Left lung (tissue), 10 donors: Measurements from ENCODE around the gene PLTP. TPM values are rescaled to one million over a fixed set of nuclear protein-coding genes. Genes with fewer than 3 reads are reported as not detected.
"Not testable (repeated sequence)": the region's sequence is repeated elsewhere in the genome, so short reads cannot be mapped to it uniquely, and the experiment has no call there.

Experiments used
- ATAC-seq: fragments of 200-7000 bp; cut with Tn5 transposase; one replicate; pipeline ENCODE4 v1.9.1; 2020; ENCODE audit warnings: moderate library complexity
- DNase-seq, 4 donors: peaks; one replicate each; pipeline ENCODE4 v3.0.0-alpha.2; 2013 to 2020
- H3K27ac ChIP-seq, 2 donors: fragments of 200-600 bp; sonication (generic) in 1 of 2; one replicate each; pipeline versions ENCODE4 v1.5.0 to v1.8.0; 2020 to 2021
- H3K27me3 ChIP-seq, 2 donors: fragments of 200-600 bp; sonication (generic) in 1 of 2; one replicate each; pipeline versions ENCODE4 v1.5.0 to v1.8.0; 2020 to 2021
- H3K36me3 ChIP-seq, 2 donors: fragments of 200-600 bp; sonication (generic) in 1 of 2; one replicate each; pipeline versions ENCODE4 v1.5.0 to v1.8.0; 2020 to 2021
- H3K4me1 ChIP-seq, 2 donors: fragments of 200-600 bp; one replicate each; pipeline ENCODE4 v1.8.0; 2021
- H3K4me3 ChIP-seq, 2 donors: fragments of 200-600 bp; sonication (generic) in 1 of 2; one replicate each; pipeline versions ENCODE4 v1.5.0 to v1.8.0; 2020 to 2021; ENCODE audit warnings: mild to moderate bottlenecking in 1 of 2
- H3K9me3 ChIP-seq, 2 donors: fragments of 200-600 bp; sonication (generic) in 1 of 2; one replicate each; pipeline versions ENCODE4 v1.5.0 to v1.8.0; 2020 to 2021
- intact Hi-C, 2 donors: fragments of 100-400 bp; cut with DNase I; formaldehyde crosslinking; loops; one replicate each; pipeline versions ENCODE4 v1.11.2 to v1.14.2; 2022
- polyA plus RNA-seq, 6 donors: library from polyadenylated mRNA; unstranded; fragments of 120-200 nt; gene quantifications; one replicate each; pipeline ENCODE4 v1.2.1, GENCODE V29; 2013; ENCODE audit not compliant: insufficient read length in 6 of 6
- total RNA-seq, 2 donors: library from RNA; stranded (reverse); fragmentation: NEBNext Ultra II Directional; extraction: Animal tissue kit (Norgen Biotek cat#: 25700); gene quantifications; one replicate each; pipeline ENCODE4 v1.2.1, GENCODE V29; 2021
- TF ChIP-seq, protein P1 (sequence below), 2 donors: fragments of 200-600 bp; sonication (generic) in 1 of 2; IDR thresholded peaks; one replicate each; pipeline versions ENCODE4 v1.5.0 to v1.8.0; 2021; ENCODE audit warnings: antibody characterized with exemption in 2 of 2
- donor health status: DM: no; HTN: yes; CAD: no.
- donor health status: DM: no; HTN: no; CAD: no.

The PLTP gene
- total and polyA plus RNA-seq, 8 donors: 42.6 to 172 (median 58.2) TPM

DNA sequence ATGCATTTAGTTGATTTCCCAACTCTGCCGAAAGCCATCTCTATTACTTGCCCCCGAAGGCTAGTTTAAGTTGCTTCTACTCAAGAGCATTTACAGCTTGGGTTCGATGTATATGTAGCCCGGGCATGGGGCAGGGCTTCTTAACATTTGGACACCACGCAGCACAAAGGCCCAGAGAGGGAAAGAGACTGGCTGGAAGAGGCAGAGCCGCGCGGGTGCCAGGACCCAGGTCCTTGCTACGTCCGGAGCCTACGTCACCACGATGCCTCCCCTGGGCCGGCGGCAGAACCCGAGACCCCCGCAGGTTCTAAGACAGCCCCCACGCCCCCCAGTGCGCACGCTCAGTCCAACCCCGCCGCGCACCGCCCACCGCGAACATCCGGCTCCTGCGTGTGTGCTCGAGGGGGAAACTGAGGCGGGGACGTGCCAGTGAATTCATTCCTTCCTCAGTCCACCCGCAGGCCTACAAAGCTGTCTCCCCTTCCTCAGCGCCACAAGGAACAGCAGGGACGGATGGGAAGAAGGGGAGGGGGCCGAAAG, 22.2 kb upstream of the PLTP start:
- no peaks in the 10 kb centered on the region for H3K9me3 ChIP-seq
- DNase-seq (peak in 3 of 4 donors; percentile 73 to 90 (median 76)), ATAC-seq (peak; percentile 27)
- H3K27ac ChIP-seq: peak overlapping the region; percentile 100
- intact Hi-C loops: no loop called here
- H3K36me3 ChIP-seq: peaks cover 0 to 24% of the 10 kb centered on the region in 2 donors
- peak overlapping the region; percentile 95 to 99 for H3K4me3 ChIP-seq
- no peaks in the 10 kb centered on the region for H3K27me3 ChIP-seq
- peaks cover 5 to 32% of the 10 kb centered on the region in 2 donors for H3K4me1 ChIP-seq
- TF ChIP-seq, protein P1, sequence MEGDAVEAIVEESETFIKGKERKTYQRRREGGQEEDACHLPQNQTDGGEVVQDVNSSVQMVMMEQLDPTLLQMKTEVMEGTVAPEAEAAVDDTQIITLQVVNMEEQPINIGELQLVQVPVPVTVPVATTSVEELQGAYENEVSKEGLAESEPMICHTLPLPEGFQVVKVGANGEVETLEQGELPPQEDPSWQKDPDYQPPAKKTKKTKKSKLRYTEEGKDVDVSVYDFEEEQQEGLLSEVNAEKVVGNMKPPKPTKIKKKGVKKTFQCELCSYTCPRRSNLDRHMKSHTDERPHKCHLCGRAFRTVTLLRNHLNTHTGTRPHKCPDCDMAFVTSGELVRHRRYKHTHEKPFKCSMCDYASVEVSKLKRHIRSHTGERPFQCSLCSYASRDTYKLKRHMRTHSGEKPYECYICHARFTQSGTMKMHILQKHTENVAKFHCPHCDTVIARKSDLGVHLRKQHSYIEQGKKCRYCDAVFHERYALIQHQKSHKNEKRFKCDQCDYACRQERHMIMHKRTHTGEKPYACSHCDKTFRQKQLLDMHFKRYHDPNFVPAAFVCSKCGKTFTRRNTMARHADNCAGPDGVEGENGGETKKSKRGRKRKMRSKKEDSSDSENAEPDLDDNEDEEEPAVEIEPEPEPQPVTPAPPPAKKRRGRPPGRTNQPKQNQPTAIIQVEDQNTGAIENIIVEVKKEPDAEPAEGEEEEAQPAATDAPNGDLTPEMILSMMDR (IDR thresholded peaks at IDR 0.05): no peak

DNA sequence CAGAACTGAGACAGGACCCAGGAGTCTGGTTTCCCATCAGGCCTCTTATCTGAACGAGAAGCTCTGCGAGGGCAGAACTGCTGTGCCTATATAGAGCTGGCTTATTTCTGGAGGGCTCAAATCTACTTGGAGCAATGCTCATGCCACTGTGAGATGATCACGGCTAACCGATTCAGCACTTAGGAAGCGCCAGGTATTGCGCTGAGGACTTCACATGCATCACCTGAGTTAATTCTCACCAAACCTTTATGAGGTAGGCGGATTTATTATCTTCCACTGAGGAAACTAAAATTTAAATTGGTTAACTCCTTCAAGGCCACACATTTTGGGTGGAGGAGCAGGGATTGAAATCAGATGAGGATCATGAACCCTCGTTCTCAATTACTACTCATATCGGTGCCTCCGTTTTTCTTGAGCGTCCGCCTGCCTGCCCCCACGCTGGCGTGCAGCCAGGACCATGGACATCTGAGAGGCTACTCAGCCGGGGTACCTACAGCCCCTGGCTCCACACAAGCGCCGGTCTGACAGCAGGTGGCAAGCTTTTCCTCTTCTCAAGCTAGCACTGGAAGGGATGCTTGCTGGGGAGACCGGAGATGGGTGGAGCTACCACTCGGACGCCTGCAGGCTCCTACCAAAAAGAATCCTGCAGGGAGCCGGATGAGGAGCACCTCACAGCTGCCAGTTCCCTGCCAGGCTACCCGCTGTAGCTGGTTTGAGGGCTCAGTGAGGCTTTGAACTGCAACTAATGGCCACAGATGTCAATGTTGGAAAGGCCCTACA, 21.5 kb upstream of the PLTP start:
- H3K9me3 ChIP-seq: no peaks in the 10 kb centered on the region
- peaks cover 0 to 17% of the 10 kb centered on the region in 2 donors for H3K36me3 ChIP-seq
- intact Hi-C loops: no loop called here
- ATAC-seq (peak; percentile 54), DNase-seq (peak; percentile 38 to 85 (median 74))
- peak overlapping the region; percentile 95 to 99 for H3K4me3 ChIP-seq
- peaks cover 5 to 32% of the 10 kb centered on the region in 2 donors for H3K4me1 ChIP-seq
- TF ChIP-seq, protein P1 (IDR thresholded peaks at IDR 0.05): peak; percentile 16 to 17
- peak overlapping the region; percentile 100 for H3K27ac ChIP-seq
- no peaks in the 10 kb centered on the region for H3K27me3 ChIP-seq

DNA sequence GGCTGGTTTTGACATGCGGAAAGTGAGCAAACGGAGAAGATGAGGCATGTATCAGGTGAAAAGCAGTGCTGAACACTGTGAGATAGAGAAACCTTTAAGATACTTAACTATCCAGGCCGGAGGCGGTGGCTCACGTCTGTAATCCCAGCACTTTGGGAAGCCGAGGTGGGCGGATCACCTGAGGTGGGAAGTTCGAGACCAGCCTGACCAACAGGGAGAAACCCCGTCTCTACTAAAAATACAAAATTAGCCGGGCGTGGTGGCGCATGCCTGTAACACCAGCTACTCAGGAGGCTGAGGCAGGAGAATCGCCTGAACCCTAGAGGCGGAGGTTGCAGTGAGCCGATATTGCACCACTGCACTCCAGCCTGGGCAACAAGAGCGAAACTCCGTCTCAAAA, 19.7 kb upstream of the PLTP start:
- H3K4me3 ChIP-seq, ATAC-seq, DNase-seq, H3K36me3 ChIP-seq, intact Hi-C loops, H3K27me3 ChIP-seq, H3K9me3 ChIP-seq, H3K27ac ChIP-seq: not testable (repeated sequence)
- H3K4me1 ChIP-seq: peaks cover 5 to 25% of the 10 kb centered on the region in 2 donors

DNA sequence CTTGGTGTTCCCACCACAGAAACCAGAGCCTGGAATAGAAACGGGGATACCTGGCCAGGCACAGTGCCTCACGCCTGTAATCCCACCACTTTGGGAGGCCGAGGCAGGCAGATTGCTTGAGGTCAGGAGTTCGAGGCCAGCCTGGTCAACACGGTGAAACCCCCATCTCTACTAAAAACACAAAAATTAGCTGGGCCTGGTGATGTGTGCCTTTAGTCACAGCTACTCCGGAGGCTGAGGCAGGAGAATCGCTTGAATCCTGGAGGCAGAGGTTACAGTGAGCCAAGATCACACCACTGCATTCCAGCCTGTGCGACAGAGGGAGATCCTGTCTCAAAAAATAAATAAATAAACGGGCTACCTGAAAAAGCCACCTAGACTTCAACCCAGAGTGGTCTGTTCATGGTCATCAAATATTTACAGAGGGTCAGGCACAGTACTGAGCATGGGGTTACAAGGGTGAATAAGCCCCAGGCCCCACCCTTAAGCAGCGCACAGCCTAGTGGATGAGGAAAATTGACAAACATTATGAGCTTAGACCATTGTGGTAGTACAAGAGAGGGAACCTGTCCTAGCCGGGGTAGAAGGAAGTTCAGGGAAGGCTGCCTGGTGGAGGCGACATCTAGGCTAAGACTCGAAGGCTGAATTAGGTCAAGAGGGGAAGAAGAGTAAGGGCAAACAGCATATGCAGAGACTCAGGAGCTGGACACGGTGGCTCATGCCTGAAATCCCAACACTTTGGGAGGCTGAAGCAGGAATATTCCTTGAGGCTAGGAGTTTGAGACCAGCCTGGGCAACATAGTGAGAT, 15.3 kb upstream of the PLTP start:
- TF ChIP-seq, protein P1 (IDR thresholded peaks at IDR 0.05): no peak
- Histone ChIP-seq H3K27ac (no peak overlapping the region), H3K4me3 (no peak overlapping the region), H3K36me3 (no peaks in the 10 kb centered on the region), H3K4me1 (peaks cover 5 to 15% of the 10 kb centered on the region in 2 donors), H3K27me3 (no peaks in the 10 kb centered on the region), H3K9me3 (no peaks in the 10 kb centered on the region)
- DNase-seq (no peak), ATAC-seq (no peak)
- intact Hi-C loops: no loop called here

DNA sequence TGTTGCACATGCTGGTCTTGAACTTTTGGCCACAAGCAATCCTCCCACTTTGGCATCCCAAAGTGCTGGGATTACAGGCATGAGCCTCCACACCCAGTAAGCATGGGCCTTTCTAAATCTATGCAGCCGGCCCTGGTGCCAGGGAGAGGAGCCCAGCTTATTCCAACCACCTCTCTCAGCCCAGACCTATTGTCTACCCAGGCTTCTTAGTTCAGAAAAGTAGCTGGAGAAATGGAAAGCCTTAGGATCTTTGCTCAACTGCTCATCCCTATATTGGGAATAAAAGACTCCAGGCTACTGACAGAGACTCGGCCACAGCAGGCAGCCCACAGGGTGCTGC, 14.7 kb upstream of the PLTP start:
- H3K27me3 ChIP-seq: no peaks in the 10 kb centered on the region
- ATAC-seq (no peak), DNase-seq (no peak)
- no peak overlapping the region for H3K27ac ChIP-seq
- intact Hi-C loops: no loop called here
- no peaks in the 10 kb centered on the region for H3K9me3 ChIP-seq
- TF ChIP-seq, protein P1 (IDR thresholded peaks at IDR 0.05): no peak
- peaks cover 5 to 21% of the 10 kb centered on the region in 2 donors for H3K4me1 ChIP-seq
- no peak overlapping the region for H3K4me3 ChIP-seq
- H3K36me3 ChIP-seq: no peaks in the 10 kb centered on the region
